HCT116 (cell line): ENCODE measurements around the gene CUX1. TPM values are rescaled to one million over a fixed set of nuclear protein-coding genes. Genes with fewer than 3 reads are reported as not detected.

ENCODE experiments used
- ATAC-seq: fragments of 200-7000 bp; cut with Tn5 transposase; 2 replicates; pipeline ENCODE4 v1.9.1; 2020; ENCODE audit warnings: mild to moderate bottlenecking, moderate library complexity
- BruUV-seq: library from RNA; stranded (reverse); fragments of 400-500 nt; replicated peaks from 2 replicates; lab custom pipeline; 2021; lab: Mats Ljungman, UMichigan
- CTCF ChIA-PET: fragments of 300-600 bp; sonication (Branson Sonifier 250); formaldehyde crosslinking; loops from one replicate; lab custom pipeline; 2021; ENCODE audit warnings: antibody characterized with exemption; lab: Charles Lee
- POLR2A ChIA-PET: fragments of 300-600, 350-600 bp; sonication (Branson Sonifier 250); formaldehyde crosslinking; loops from one replicate; lab custom pipeline; 2021; ENCODE audit warnings: antibody characterized with exemption; lab: Charles Lee
- RAD21 ChIA-PET, 2 experiments: fragments of 300-600 bp; sonication (Branson Sonifier 250); formaldehyde crosslinking; loops; one replicate each; lab custom pipeline; 2023; ENCODE audit warnings: low total read pairs in 2 of 2; ENCODE audit not compliant: uncharacterized antibody in 2 of 2, unreplicated experiment in 2 of 2, low non-redundant PET in 1 of 2; lab: Charles Lee
- DNase-seq: peaks from one replicate; pipeline ENCODE4 v3.0.0-alpha.2; 2010; ENCODE audit warnings: low read depth, low spot score
- H2AFZ ChIP-seq: fragments of 200-600 bp; shearing (Covaris generic), sonication (generic); 2 replicates; pipeline ENCODE4 v1.6.1; 2017; ENCODE audit warnings: low read depth, mixed run types, mixed read lengths, antibody characterized with exemption, low read length; ENCODE audit not compliant: poor library complexity, severe bottlenecking
- H3K27ac ChIP-seq: 2 replicates; pipeline ENCODE4 v1.5.1; 2012; ENCODE audit warnings: low read depth, low read length
- H3K27me3 ChIP-seq: fragments of 200-600 bp; sonication (generic); 2 replicates; pipeline ENCODE4 v1.6.1; 2016; ENCODE audit warnings: mixed run types, low read length, mixed read lengths; ENCODE audit not compliant: insufficient read depth
- H3K36me3 ChIP-seq, 2 experiments: fragments of 200-500 bp in 1 of 2; fragments of 200-600 bp in 1 of 2; sonication (Bioruptor generic) in 1 of 2; sonication (generic) in 1 of 2; 2 replicates each; pipeline versions ENCODE4 v1.5.1 to v1.6.1; 2014 to 2016; ENCODE audit warnings: low read length in 2 of 2, inconsistent platforms in 1 of 2, mixed read lengths in 1 of 2, mixed run types in 1 of 2; ENCODE audit not compliant: insufficient read depth in 2 of 2, control insufficient read depth in 1 of 2
- H3K4me1 ChIP-seq, 2 experiments: fragments of 200-600 bp in 1 of 2; sonication (generic) in 1 of 2; 2 replicates each; pipeline versions ENCODE4 v1.5.1 to v1.6.1; 2012 to 2017; ENCODE audit warnings: low read length in 2 of 2, inconsistent platforms in 1 of 2, mild to moderate bottlenecking in 1 of 2, mixed read lengths in 1 of 2, mixed run types in 1 of 2, moderate library complexity in 1 of 2; ENCODE audit not compliant: insufficient read depth in 2 of 2, control insufficient read depth in 1 of 2
- H3K4me2 ChIP-seq: fragments of 200-600 bp; sonication (generic); 2 replicates; pipeline ENCODE4 v1.6.1; 2017; ENCODE audit warnings: mixed run types, low read length, mixed read lengths
- H3K4me3 ChIP-seq, 2 experiments: fragments of 200-600 bp in 1 of 2; sonication (generic) in 1 of 2; replicated peaks in 1 of 2; 2 replicates each; pipeline ENCODE4 v1.5.1; 2011 to 2016; ENCODE audit warnings: low read length in 2 of 2, control low read depth in 1 of 2, low read depth in 1 of 2, mild to moderate bottlenecking in 1 of 2, mixed read lengths in 1 of 2, mixed run types in 1 of 2
- H3K79me2 ChIP-seq: fragments of 200-600 bp; sonication (generic); 2 replicates; pipeline ENCODE4 v1.6.1; 2017; ENCODE audit warnings: mild to moderate bottlenecking, mixed run types, low read length, moderate library complexity, mixed read lengths; ENCODE audit not compliant: insufficient read depth
- H3K9ac ChIP-seq: fragments of 200-600 bp; sonication (generic); 2 replicates; pipeline ENCODE4 v1.6.1; 2016; ENCODE audit warnings: low read length, mixed read lengths
- H3K9me2 ChIP-seq: fragments of 200-600 bp; sonication (generic), shearing (Covaris generic); 2 replicates; pipeline ENCODE4 v1.6.1; 2017; ENCODE audit warnings: mixed run types, mild to moderate bottlenecking, moderate library complexity; ENCODE audit not compliant: insufficient read depth
- H3K9me3 ChIP-seq, 2 experiments: fragments of 200-500 bp in 1 of 2; fragments of 200-600 bp in 1 of 2; sonication (Bioruptor generic) in 1 of 2; sonication (generic) in 1 of 2; 2 replicates each; pipeline ENCODE4 v1.6.1; 2014 to 2017; ENCODE audit warnings: low read length in 2 of 2, mixed read lengths in 2 of 2, inconsistent platforms in 1 of 2, low read depth in 1 of 2, mild to moderate bottlenecking in 1 of 2, mixed run types in 1 of 2, moderate library complexity in 1 of 2; ENCODE audit not compliant: control insufficient read depth in 1 of 2, insufficient read depth in 1 of 2
- H4K20me1 ChIP-seq: fragments of 200-600 bp; sonication (generic), shearing (Covaris generic); 2 replicates; pipeline ENCODE4 v1.6.1; 2017; ENCODE audit warnings: mixed run types, mild to moderate bottlenecking, moderate library complexity; ENCODE audit not compliant: insufficient read depth
- CEBPB ChIP-seq: IDR thresholded peaks from 2 replicates; pipeline ENCODE4 v1.6.1; 2012; ENCODE audit warnings: low read depth
- RAD21 ChIP-seq: IDR thresholded peaks from 2 replicates; pipeline ENCODE4 v1.6.1; 2012; ENCODE audit warnings: low read depth, mild to moderate bottlenecking
- SRF ChIP-seq: IDR thresholded peaks from 2 replicates; pipeline ENCODE4 v1.6.1; 2012; ENCODE audit warnings: low read depth
- TCF7L2 ChIP-seq: IDR thresholded peaks from 2 replicates; pipeline ENCODE4 v1.7.0; 2011; ENCODE audit warnings: borderline replicate concordance, inconsistent platforms; ENCODE audit not compliant: insufficient read depth, insufficient read length; ENCODE audit errors: extremely low read depth
- intact Hi-C: fragments of 100-400 bp; cut with micrococcal nuclease; formaldehyde crosslinking; loops from 2 replicates; pipeline ENCODE4 v1.10.0; 2022
- total RNA-seq: library from RNA; stranded (reverse); gene quantifications from one replicate; pipeline ENCODE4 v1.2.1, GENCODE V29; 2021; ENCODE audit not compliant: unreplicated experiment
- TF ChIP-seq, protein P1 (sequence below): IDR thresholded peaks from 2 replicates; pipeline ENCODE4 v1.6.1; 2012; ENCODE audit warnings: low read depth

The CUX1 gene
- total RNA-seq, 1 experiment from 2014 or later: 68.9 TPM

DNA sequence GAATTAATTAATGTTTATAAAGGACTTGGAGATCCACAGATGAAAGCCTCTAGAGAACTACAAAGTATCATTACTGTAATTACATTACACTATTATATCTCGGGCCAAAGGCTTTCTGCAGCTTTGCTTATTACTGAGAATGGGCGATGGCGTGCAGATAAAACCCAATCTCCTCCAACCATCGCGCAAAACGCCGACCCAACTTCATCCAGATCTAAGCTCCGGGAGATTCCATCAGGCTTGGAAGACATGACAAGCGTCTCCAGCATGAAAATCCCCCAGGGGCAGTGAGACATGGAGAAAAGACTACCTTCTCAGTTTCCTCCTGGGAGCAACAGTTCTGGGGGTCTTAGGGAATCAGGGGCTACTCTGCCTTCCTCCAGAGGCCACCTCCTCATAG lies 42.2 kb upstream of the CUX1 start (continued):
- TF ChIP-seq, protein P1, sequence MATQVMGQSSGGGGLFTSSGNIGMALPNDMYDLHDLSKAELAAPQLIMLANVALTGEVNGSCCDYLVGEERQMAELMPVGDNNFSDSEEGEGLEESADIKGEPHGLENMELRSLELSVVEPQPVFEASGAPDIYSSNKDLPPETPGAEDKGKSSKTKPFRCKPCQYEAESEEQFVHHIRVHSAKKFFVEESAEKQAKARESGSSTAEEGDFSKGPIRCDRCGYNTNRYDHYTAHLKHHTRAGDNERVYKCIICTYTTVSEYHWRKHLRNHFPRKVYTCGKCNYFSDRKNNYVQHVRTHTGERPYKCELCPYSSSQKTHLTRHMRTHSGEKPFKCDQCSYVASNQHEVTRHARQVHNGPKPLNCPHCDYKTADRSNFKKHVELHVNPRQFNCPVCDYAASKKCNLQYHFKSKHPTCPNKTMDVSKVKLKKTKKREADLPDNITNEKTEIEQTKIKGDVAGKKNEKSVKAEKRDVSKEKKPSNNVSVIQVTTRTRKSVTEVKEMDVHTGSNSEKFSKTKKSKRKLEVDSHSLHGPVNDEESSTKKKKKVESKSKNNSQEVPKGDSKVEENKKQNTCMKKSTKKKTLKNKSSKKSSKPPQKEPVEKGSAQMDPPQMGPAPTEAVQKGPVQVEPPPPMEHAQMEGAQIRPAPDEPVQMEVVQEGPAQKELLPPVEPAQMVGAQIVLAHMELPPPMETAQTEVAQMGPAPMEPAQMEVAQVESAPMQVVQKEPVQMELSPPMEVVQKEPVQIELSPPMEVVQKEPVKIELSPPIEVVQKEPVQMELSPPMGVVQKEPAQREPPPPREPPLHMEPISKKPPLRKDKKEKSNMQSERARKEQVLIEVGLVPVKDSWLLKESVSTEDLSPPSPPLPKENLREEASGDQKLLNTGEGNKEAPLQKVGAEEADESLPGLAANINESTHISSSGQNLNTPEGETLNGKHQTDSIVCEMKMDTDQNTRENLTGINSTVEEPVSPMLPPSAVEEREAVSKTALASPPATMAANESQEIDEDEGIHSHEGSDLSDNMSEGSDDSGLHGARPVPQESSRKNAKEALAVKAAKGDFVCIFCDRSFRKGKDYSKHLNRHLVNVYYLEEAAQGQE: no peak
- no peak for TF ChIP-seq SRF
- TF ChIP-seq RAD21: no peak

DNA sequence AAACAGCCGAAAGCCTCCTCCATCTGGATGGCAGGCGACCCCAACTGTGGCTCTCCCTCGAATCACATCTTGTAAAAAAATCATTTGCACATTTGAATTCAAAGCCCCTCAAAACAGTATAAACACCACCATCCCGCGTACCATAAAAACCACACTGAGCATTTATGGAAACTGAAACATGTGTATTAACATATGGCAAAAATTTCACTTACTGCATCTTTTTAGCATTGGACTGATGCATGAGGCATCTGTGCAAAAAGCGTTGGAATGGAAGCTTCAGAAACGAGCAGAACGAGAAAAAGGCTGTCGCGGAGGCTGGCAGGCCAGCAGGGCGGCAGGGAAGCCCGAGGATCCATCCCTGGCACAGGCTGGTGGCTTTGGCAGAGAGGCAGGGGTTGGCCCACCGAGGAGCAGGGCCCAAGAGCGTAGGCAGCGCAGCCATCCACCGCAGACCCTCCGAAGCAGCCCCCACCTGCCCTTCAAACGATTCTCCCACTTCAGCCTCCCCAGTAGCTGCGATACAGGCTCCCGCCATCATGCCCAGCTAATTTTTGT lies 39.3 kb upstream of the CUX1 start:
- Histone ChIP-seq H3K4me3 (no peak overlapping the region), H3K27ac (no peak overlapping the region), H3K27me3 (peaks cover 6% of the 10 kb centered on the region; the same call in 1 of the 2 replicates), H3K36me3 (no peaks in the 10 kb centered on the region), H3K4me1 (no peaks in the 10 kb centered on the region), H3K79me2 (no peaks in the 10 kb centered on the region), H3K9me2 (no peaks in the 10 kb centered on the region), H2AFZ (no peak overlapping the region), H3K9me3 (no peaks in the 10 kb centered on the region), H3K9ac (no peak overlapping the region), H4K20me1 (no peaks in the 10 kb centered on the region), H3K4me2 (no peak overlapping the region)
- BruUV-seq: no TSS peak
- ChIA-PET RAD21 (no interaction called here), CTCF (no interaction called here), POLR2A (no interaction called here)
- no peak for DNase-seq
- no peak for TF ChIP-seq TCF7L2
- no peak for TF ChIP-seq CEBPB
- no peak for ATAC-seq
- intact Hi-C loops: no loop called here
